Measurements from ENCODE around the gene TDRD15. TPM values are rescaled to one million over a fixed set of nuclear protein-coding genes. Genes with fewer than 3 reads are reported as not detected.

The TDRD15 gene
- total RNA-seq: under 1 TPM in 2 of 4 donors, not detected in 2; 0.30 to 0.63 TPM

GRCh38 chr2:21123473-21124393 lies at the start of gene TDRD15:
Gene TDRD15 (plus strand): TSS chr2:21123968. CDS start chr2:21137468, 13,500 bp downstream.
- no peak for TF ChIP-seq CTCF (IDR thresholded peaks at IDR 0.05)
- TF ChIP-seq EP300 (IDR thresholded peaks at IDR 0.05): no peak
- TF ChIP-seq POLR2A (IDR thresholded peaks at IDR 0.05): no peak
- DNase-seq (ENCODE audit: low spot score in 2 of 2): no peak
- Histone ChIP-seq H3K27me3 (no peaks in the 10 kb centered on the region), H3K36me3 (no peaks in the 10 kb centered on the region), H3K4me1 (no peaks in the 10 kb centered on the region), H3K27ac (no peak within 1 kb of the TSS), H3K4me3 (no peak within 1 kb of the TSS), H3K9me3 (no peaks in the 10 kb centered on the region)
- WGBS, 2 donors: 91 to 92% methylated on average over 24 to 27 of the region's 27 CpGs

- no peak for TF ChIP-seq EP300 (IDR thresholded peaks at IDR 0.05)
- no peak for TF ChIP-seq POLR2A (IDR thresholded peaks at IDR 0.05)
- TF ChIP-seq CTCF (IDR thresholded peaks at IDR 0.05): no peak
Observed at GRCh38 chr2:21078296-21078695, 45.5 kb upstream of the TDRD15 start.

GRCh38 chr2:21083482-21083881 lies 40.3 kb upstream of the TDRD15 start:
- no peak for TF ChIP-seq CTCF (IDR thresholded peaks at IDR 0.05)
- no peak for TF ChIP-seq EP300 (IDR thresholded peaks at IDR 0.05)
- no peak for TF ChIP-seq POLR2A (IDR thresholded peaks at IDR 0.05)
- 96 to 97% methylated on average over 1 of the region's 1 CpG for WGBS, 2 donors

More at GRCh38 chr2:21078296-21078695, 45.5 kb upstream of the TDRD15 start:
- no peaks in the 10 kb centered on the region for H3K36me3 ChIP-seq
- WGBS, 2 donors: 60 to 78% methylated on average over 1 of the region's 1 CpG
- H3K9me3 ChIP-seq: peaks cover 0 to 13% (median 4%) of the 10 kb centered on the region in 4 donors
- no peak for DNase-seq (ENCODE audit: low spot score in 2 of 2)
- H3K4me1 ChIP-seq: no peaks in the 10 kb centered on the region
- H3K27ac ChIP-seq: no peak overlapping the region
- no peaks in the 10 kb centered on the region for H3K27me3 ChIP-seq
- H3K4me3 ChIP-seq: no peak overlapping the region

GRCh38 chr2:21084401-21084800 lies 39.4 kb upstream of the TDRD15 start:
- Histone ChIP-seq H3K27me3 (no peaks in the 10 kb centered on the region), H3K4me1 (no peaks in the 10 kb centered on the region), H3K9me3 (peaks cover 0 to 5% (median 1%) of the 10 kb centered on the region in 4 donors), H3K4me3 (no peak overlapping the region), H3K27ac (no peak overlapping the region), H3K36me3 (no peaks in the 10 kb centered on the region)
- no peak for TF ChIP-seq EP300 (IDR thresholded peaks at IDR 0.05)
- no peak for TF ChIP-seq POLR2A (IDR thresholded peaks at IDR 0.05)
- no peak for TF ChIP-seq CTCF (IDR thresholded peaks at IDR 0.05)
- no peak for DNase-seq (ENCODE audit: low spot score in 2 of 2)
- 52 to 58% methylated on average over 4 of the region's 4 CpGs for WGBS, 2 donors

More at GRCh38 chr2:21083482-21083881, 40.3 kb upstream of the TDRD15 start:
- no peak for DNase-seq (ENCODE audit: low spot score in 2 of 2)
- H3K27me3 ChIP-seq: no peaks in the 10 kb centered on the region
- no peaks in the 10 kb centered on the region for H3K36me3 ChIP-seq
- no peak overlapping the region for H3K4me3 ChIP-seq
- H3K9me3 ChIP-seq: peaks cover 0 to 12% (median 4%) of the 10 kb centered on the region in 4 donors
- no peaks in the 10 kb centered on the region for H3K4me1 ChIP-seq
- H3K27ac ChIP-seq: no peak overlapping the region

- H3K27ac ChIP-seq: no peak overlapping the region
- WGBS, 2 donors: 70 to 71% methylated on average over 3 of the region's 3 CpGs
- DNase-seq (ENCODE audit: low spot score in 2 of 2): no peak
- no peaks in the 10 kb centered on the region for H3K36me3 ChIP-seq
- H3K4me3 ChIP-seq: no peak overlapping the region
- H3K4me1 ChIP-seq: no peaks in the 10 kb centered on the region
- no peak for TF ChIP-seq EP300 (IDR thresholded peaks at IDR 0.05)
- no peaks in the 10 kb centered on the region for H3K9me3 ChIP-seq
- H3K27me3 ChIP-seq: no peaks in the 10 kb centered on the region
Observed at GRCh38 chr2:21092308-21092869, 31.4 kb upstream of the TDRD15 start.

Measured in tibial nerve (tissue), 4 donors.